ENCODE data around the gene RPL9. TPM values are rescaled to one million over a fixed set of nuclear protein-coding genes. Genes with fewer than 3 reads are reported as not detected.

Gene RPL9
- total RNA-seq, 1 experiment from 2014 or later = 386 TPM

DNA sequence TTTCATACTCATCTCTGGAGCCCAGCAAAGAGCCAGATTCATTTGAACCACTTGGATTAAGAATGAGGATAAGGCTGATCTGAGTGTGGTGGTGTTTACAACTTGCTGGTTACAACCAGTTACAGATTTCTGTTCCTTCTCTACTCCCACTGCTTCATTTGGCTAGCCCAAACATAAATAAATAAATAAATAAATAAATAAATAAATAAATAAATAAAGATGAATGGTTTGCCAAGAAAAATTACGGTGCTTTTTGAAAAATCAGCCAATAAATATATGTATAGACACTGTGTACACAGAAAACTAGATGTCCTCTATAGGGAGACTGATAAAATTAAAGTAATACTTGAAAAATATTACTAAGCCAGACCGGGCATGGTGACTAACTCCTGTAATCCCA, 17.1 kb downstream of the RPL9 start:
- BruUV-seq (replicated peaks) = no TSS peak
- Histone ChIP-seq H3K9me3 (ENCODE audit: control insufficient read depth, insufficient read depth, low read depth, low read length) (no peaks in the 10 kb centered on the region), H3K4me3 (ENCODE audit: low read depth in 2 of 2, low read length in 2 of 2) (no peak overlapping the region), H3K27ac (ENCODE audit: low read length) (no peak overlapping the region), H3K27me3 (ENCODE audit: control insufficient read depth, insufficient read depth, low read length) (no peaks in the 10 kb centered on the region), H3K36me3 (ENCODE audit: control insufficient read depth, insufficient read depth, low read length) (no peaks in the 10 kb centered on the region), H3K4me1 (ENCODE audit: control insufficient read depth, insufficient read depth, low read length) (no peaks in the 10 kb centered on the region; the same call in 1 of the 2 replicates)
- ChIA-PET CTCF (no interaction called here), POLR2A (no interaction called here)
- DNase-seq (ENCODE audit: low read depth, low spot score) = no peak
- no peak for ATAC-seq
- in situ Hi-C loops (cut with HindIII; ENCODE audit: low pct_unique_long_range_greater_than_20kb, low sequenced_read_pairs) = no loop called here
- no peak for TF ChIP-seq SIN3A (IDR thresholded peaks at IDR 0.05; ENCODE audit: borderline replicate concordance, insufficient read depth, low read depth, low read length)
- TF ChIP-seq POLR2AphosphoS5 (IDR thresholded peaks at IDR 0.05; ENCODE audit: low read depth, low read length) = no peak
- TF ChIP-seq TCF7L2 (IDR thresholded peaks at IDR 0.05; ENCODE audit: low read depth, low read length) = no peak
- no peak for TF ChIP-seq CTCF (IDR thresholded peaks at IDR 0.05)
- TF ChIP-seq, protein P1, sequence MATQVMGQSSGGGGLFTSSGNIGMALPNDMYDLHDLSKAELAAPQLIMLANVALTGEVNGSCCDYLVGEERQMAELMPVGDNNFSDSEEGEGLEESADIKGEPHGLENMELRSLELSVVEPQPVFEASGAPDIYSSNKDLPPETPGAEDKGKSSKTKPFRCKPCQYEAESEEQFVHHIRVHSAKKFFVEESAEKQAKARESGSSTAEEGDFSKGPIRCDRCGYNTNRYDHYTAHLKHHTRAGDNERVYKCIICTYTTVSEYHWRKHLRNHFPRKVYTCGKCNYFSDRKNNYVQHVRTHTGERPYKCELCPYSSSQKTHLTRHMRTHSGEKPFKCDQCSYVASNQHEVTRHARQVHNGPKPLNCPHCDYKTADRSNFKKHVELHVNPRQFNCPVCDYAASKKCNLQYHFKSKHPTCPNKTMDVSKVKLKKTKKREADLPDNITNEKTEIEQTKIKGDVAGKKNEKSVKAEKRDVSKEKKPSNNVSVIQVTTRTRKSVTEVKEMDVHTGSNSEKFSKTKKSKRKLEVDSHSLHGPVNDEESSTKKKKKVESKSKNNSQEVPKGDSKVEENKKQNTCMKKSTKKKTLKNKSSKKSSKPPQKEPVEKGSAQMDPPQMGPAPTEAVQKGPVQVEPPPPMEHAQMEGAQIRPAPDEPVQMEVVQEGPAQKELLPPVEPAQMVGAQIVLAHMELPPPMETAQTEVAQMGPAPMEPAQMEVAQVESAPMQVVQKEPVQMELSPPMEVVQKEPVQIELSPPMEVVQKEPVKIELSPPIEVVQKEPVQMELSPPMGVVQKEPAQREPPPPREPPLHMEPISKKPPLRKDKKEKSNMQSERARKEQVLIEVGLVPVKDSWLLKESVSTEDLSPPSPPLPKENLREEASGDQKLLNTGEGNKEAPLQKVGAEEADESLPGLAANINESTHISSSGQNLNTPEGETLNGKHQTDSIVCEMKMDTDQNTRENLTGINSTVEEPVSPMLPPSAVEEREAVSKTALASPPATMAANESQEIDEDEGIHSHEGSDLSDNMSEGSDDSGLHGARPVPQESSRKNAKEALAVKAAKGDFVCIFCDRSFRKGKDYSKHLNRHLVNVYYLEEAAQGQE (IDR thresholded peaks at IDR 0.05; ENCODE audit: insufficient read depth in 1 of 2, low read depth in 2 of 2, low read length in 1 of 2) = no peak
- intact Hi-C loops (cut with micrococcal nuclease; ENCODE audit: unreplicated experiment) = no loop called here

- POLR2A ChIA-PET = no interaction called here
Observed at GRCh38 chr4:39435659-39436563, 22.8 kb downstream of the RPL9 start.

More at GRCh38 chr4:39435659-39436563, 22.8 kb downstream of the RPL9 start:
- CTCF ChIA-PET = no interaction called here
- no peak for ATAC-seq
- BruUV-seq (replicated peaks) = no TSS peak
- TF ChIP-seq SIN3A (IDR thresholded peaks at IDR 0.05; ENCODE audit: borderline replicate concordance, insufficient read depth, low read depth, low read length) = no peak
- TF ChIP-seq, protein P1 (IDR thresholded peaks at IDR 0.05; ENCODE audit: insufficient read depth in 1 of 2, low read depth in 2 of 2, low read length in 1 of 2) = no peak
- no peak for TF ChIP-seq POLR2AphosphoS5 (IDR thresholded peaks at IDR 0.05; ENCODE audit: low read depth, low read length)
- peak; percentile 44 for TF ChIP-seq CTCF (IDR thresholded peaks at IDR 0.05)
- H3K27ac ChIP-seq (ENCODE audit: low read length) = no peak overlapping the region
- intact Hi-C loops (cut with micrococcal nuclease; ENCODE audit: unreplicated experiment) = no loop called here
- no peaks in the 10 kb centered on the region for H3K9me3 ChIP-seq (ENCODE audit: control insufficient read depth, insufficient read depth, low read depth, low read length)
- H3K4me1 ChIP-seq (ENCODE audit: control insufficient read depth, insufficient read depth, low read length) = no peaks in the 10 kb centered on the region; the same call in 1 of the 2 replicates
- no peaks in the 10 kb centered on the region for H3K36me3 ChIP-seq (ENCODE audit: control insufficient read depth, insufficient read depth, low read length)
- in situ Hi-C loops (cut with HindIII; ENCODE audit: low pct_unique_long_range_greater_than_20kb, low sequenced_read_pairs) = no loop called here
- no peaks in the 10 kb centered on the region for H3K27me3 ChIP-seq (ENCODE audit: control insufficient read depth, insufficient read depth, low read length)
- no peak overlapping the region for H3K4me3 ChIP-seq (ENCODE audit: low read depth in 2 of 2, low read length in 2 of 2)
- no peak for DNase-seq (ENCODE audit: low read depth, low spot score)

Data from Panc1 (cell line).